HG03558 (cell line): ENCODE results near the gene MICAL2.
A peak's percentile ranks its signal among the peaks of the same experiment; 100 is the strongest.

Experiments used
- ATAC-seq: cut with Tn5 transposase; IDR thresholded peaks from one replicate; pipeline ENCODE4 v1.9.1; 2021; ENCODE audit warnings: moderate number of reproducible peaks; ENCODE audit not compliant: unreplicated experiment; ENCODE audit errors: extremely low read depth

Gene MICAL2

GRCh38 chr11:12180257-12181205 lies 70.1 kb downstream of the MICAL2 start:
- ATAC-seq = no peak

DNA sequence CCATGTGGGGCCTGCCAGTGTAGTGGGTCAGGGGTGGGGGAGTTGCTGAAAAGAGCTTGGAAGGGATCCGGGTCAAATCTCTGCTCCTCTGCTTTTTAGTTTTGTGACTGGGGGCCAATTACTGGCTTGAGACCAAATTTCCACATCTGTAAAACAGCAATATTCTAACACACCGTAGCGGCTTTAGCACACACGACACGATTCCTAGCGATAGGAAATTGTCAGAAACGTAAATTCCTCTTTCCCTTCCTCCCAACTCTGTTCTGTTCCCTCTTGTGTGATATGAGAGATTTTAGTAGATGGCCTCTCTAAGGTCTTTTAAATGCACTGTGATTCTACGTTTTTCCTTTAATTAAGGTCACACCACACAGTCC lies 71.9 kb downstream of the MICAL2 start:
- no peak for ATAC-seq

DNA sequence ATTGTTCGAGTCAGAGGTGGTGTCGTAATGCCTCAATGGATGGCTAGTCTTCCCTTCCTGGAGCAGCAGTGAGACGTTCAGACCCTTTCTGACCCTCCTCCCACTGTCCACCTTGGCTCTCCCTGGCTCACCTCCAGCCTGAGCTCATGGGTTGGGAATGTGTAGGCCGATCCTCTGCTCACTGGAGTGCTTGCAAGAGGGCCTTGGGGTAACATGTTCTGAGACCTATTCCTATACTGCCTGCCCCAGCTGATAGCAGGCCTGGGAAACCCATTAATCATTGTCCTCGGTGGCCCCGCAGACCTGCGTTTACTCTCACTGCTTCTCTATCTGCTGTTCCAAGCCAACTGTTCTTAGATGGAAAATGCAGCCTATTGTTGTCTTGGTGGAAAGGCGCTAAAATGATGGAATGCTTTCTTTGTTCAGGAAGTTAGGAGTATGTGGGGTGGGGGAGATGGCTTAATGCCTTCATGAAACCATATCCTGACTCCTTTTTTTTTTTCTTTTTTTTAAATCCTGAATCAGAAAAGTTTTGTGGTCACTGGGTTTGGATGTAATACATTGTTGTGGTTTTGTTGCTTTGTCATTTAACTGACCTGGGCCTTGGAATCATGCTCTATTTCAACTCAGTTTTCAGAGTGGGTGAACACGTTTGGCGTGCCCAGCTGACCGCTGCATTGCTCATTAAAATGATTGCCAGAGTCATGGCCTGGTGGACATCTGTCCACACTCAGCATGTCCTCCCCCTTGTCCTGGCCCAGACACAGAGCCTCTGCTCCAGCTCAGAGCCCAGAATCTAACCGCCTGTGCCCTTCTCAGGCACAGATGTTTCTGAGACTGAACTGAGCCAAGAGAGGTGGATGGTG lies 72.5 kb downstream of the MICAL2 start:
- no peak for ATAC-seq

DNA sequence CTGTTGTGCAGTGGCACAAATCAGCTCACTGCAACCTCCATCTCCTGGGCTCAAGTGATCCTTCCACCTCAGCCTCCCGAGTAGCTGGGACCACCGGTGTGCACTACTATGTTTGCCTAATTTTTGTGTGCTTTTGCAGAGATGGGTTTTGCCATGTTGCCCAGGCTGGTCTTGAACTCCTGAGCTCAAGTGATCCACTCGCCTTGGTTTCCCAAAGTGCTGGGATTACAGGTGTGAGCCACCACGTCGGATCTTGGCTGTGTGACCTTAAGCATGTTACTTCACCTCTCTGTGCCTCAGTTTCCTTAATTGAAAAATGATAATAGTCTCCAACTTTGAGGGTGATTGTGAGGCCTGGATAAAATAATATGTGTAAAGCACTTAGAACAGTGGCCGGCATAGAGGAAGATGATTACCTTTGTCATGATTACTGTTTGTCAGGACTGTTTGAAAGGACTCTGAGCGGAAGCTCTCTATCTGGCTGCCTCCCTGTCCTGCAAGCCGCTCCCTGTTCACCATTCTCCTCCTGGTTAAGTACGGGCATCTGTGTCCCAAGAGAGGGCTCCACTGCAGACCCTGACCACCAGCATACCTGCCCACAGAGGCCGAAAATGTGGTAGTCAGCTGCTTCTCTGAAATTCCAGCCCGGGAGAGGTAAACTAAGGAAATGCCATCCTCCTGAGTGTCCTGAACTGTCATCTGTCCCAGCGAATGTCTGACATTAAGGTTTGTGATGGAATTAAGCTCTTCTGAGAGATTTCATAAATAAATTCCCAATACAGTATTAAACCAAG lies 73.6 kb downstream of the MICAL2 start:
- no peak for ATAC-seq

GRCh38 chr11:12184699-12185098 lies 74.3 kb downstream of the MICAL2 start:
- no peak for ATAC-seq

DNA sequence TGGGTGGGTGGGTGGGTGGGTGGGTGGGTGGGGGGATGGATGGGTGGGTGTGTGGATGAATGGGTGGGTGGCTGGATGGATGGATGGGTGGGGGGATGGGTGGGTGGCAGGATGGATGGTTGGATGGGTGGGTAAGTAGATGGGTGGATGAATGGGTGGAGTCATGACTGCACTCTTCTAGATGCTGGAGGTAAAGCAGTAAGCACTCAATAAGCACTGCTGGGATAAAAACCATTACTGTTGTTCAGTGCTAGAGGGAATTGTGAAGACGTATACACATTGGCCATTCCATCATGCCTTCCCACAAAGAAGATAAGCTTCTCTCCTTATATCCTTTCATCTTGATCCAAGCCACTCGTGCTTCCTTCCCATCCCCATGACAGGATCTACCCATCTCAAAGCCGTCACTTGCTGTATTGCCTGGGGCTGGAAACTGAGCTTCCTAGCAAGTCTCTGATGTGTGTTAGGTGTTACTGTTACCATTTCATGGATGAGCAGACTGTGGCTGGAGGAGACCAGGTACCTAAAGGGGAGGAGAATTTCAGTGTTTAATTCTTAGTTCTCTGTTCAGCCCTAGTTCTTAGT lies 74.8 kb downstream of the MICAL2 start:
- ATAC-seq = no peak

- ATAC-seq = no peak
Measured at GRCh38 chr11:12185914-12186313, 75.5 kb downstream of the MICAL2 start.

- no peak for ATAC-seq
Measured at GRCh38 chr11:12186701-12187100, 76.3 kb downstream of the MICAL2 start.

DNA sequence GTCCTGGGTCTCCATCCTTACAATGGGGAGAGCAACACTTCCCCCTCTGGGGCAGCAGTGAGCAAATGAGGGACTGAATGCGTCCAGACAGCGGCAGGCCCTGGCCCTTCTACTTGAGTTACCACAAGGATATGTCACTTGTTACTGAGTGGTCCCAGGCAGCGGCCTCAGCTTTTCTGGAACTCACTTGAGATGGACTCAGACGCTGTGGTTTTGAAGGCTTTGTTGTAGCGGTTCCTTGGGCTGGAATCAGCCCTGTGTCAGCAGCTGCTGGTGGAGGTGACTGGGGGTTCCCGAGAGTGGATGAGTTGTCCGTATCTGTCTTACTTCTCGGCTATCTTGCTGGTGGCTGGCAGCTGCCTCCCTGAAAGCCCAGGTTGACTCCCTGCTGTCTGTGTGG lies 77.0 kb downstream of the MICAL2 start:
- ATAC-seq = no peak

- ATAC-seq = peak; percentile 61
Measured at GRCh38 chr11:12188548-12189317, 78.3 kb downstream of the MICAL2 start.

DNA sequence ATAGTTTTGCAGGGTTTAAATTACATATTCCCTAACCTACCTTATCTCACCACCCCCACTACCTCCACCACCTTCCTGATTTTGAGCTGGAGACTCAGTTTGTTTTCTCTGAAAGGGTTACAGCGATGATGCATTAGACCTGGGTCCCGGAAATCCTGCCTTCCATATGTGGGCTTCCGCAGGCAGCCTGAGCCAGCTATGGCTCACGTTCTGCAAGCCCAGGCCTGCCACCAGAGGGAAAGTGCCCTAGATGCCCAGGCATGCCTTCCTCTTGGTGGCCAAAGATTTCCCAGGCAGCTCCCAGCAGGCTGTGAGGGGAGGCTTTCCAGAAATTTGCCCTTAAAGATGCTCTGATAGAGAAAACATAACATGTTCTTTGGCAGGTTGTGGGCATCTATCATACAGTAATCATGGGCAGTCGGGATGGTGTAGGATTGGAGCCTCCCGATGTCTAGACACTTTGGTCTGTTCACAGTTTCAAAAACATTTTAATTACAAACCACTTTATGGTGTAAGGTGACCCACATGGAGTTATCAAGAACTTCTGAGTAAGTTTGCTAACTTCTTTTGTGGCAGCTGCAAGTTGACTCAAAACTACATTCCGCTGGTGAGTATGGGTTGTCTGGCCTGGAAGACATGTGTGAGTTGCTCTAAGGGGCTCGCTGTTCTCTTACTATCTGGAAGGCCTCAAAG lies 79.3 kb downstream of the MICAL2 start:
- no peak for ATAC-seq

- no peak for ATAC-seq
Measured at GRCh38 chr11:12190511-12190910, 80.1 kb downstream of the MICAL2 start.

DNA sequence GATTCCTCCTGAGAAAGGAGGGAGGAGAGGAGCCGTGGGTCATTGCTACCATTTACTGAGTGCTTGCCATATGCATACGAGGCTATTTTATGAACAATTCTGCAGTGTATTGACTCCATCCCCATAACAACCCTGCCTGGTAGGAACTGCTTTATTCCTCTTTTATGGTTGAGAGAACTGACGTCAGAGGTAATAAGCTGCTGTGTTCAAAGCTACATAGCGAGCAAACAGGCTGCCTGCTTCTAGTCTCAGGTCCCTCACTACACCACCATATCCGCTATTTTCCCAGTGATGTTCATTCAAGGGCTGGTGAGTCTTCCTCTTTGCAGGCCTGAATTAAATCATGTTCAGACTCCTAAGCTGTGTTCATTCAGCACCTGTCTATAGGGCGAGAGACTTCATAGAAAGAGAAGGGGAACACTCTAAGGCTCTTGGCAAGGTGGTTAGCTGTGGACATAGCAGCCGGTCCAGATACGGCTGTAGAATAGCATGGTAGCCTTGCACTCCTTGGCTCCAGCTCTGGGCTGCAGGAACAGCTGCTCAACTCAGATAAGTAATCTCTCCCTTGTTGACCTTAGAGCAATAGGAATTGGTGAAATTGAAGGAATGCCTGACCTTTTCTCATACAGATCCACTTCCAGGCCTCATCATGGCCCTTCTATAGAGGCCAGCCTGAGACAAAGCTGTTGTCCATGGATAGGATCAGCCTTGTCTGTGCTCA lies 82.6 kb downstream of the MICAL2 start:
- ATAC-seq = no peak

DNA sequence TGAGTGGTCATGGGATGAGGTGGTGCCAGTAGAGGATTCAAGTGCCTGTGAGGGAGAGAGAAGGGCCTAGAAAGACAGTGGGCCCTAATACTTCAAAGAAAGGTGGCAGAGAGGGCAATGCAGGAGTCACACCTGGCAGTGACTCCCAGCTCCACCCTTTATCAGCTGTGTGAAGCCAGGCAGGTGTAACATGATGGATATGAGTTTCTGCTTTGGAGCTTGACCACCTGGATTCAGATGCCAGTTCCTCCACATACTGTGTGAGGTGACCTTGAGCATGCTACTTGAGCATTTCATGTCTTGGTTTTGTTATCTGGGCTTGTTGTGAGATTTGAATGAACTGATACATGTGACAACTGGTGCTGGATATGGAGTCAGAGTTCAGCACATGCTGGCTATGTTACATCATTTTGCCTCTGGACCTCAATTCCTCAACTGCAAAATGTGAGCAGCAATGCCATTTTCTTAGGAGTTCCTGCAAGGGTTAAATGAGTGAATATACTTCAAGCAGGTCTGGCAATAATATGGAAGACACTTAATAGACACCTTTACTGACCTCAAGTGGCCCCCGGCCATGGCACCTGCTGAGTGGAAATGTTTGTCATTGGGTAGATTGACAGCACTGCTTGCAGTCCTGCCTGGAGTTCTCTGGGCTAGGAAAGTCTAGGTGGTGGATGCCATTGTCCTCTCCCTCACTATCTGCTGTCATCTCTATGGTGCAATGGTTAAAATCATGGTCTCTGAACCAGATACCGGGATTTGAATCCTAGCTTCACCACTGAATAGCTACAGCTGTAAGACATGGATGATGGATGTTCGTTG lies 83.3 kb downstream of the MICAL2 start:
- ATAC-seq = no peak

DNA sequence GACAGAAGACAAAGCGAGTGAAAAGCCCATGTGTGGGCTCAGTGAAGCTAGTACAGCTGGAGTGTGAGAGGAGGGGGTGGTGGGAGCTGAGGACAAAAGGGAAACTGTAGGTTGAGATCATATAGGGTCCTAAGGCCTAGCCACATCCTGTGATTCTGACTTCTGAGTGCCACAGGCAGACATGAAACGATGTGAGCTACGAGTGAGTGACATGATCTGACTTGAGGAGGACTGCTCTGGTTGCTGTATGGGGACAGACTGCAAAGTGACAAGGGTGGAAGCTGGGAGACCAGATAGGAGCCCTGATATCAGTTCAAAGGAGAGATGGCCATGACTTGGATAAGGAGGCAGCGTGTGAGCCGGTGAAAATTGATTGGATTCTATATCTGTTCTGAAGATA lies 85.4 kb downstream of the MICAL2 start:
- ATAC-seq = peak; percentile 78

GRCh38 chr11:12196308-12196707 lies 85.9 kb downstream of the MICAL2 start:
- no peak for ATAC-seq

- no peak for ATAC-seq
Measured at GRCh38 chr11:12196872-12197271, 86.5 kb downstream of the MICAL2 start.
